ENCODE data around the gene RPS6KA2.
A peak's percentile ranks its signal among the peaks of the same experiment; 100 is the strongest.
"Not testable (repeated sequence)": the region's sequence is repeated elsewhere in the genome, so short reads cannot be mapped to it uniquely, and the experiment has no call there.

Gene RPS6KA2

DNA sequence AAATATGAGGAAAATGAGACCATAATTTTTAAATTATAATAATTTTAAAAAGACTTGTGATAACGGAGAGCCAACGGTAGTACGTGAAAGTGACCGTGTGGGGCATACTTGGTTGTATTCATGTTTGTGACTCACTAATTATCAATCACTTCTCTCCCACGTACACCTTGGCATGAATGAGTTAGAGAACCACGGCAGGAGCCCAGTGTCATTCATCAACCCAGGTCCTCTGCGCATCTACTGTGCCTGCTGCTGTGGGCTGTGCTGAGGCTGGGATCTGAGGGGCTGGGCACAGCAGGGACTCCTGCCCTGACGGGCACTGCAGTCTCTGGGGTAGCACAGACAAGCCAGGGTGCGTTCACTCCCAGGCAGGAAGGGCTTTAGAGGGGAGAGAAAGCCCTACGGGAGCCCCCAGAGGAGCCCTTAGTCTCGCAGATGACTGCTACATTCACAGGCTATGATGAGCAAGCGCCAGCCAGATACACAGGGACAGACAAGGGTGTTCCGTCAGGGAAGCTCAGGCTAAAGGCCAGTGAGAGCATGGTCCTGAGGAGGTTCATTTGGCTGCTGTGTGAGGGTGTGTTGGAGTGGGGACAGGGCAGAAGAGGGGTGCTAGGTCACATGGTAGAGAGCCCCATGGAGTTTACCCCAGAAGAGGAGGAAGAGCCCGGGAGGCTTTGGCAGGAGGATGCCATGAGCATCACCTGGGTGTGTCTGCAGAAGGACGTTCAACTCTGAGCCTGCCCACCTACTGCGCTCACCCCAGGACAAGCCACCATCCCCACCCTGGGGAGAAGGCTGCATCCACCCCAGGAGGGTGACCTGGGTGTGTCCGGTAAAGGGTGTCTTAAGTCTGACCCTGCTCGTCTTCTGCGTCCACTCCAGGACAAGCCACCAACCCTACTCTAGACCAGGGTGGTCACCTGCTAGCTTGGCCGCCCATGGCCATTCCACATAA lies 8.2 kb upstream of the RPS6KA2 start:
- no peak for DNase-seq (ENCODE audit: low spot score)
- Mint-ChIP-seq H3K27me3 (ENCODE audit: low read depth) (peaks cover 24% of the 10 kb centered on the region), H3K36me3 (ENCODE audit: low read depth) (no peaks in the 10 kb centered on the region), H3K4me3 (no peak overlapping the region), H3K27ac (no peak overlapping the region), H3K4me1 (ENCODE audit: low read depth) (no peaks in the 10 kb centered on the region), H3K9me3 (no peaks in the 10 kb centered on the region)

DNA sequence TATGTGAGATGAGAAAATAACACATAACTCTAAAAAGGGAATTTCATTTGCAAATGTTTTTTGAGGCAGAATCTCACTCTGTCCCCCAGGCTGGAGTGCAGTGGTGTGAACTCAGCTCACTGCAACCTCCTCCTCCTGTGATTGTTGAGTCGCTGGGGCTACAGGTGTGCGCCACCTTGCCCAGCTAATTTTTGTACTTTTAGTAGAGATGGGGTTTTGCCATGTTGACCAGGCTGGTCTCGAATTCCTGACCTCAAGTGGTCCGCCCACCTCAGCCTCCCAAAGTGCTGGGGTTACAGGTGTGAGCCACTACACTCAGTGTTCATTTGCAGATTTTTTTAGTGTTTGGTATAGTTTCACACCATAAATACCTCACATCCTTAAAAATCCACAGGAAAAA lies 7.5 kb upstream of the RPS6KA2 start:
- H3K27ac Mint-ChIP-seq; H3K9me3 Mint-ChIP-seq; H3K36me3 Mint-ChIP-seq (ENCODE audit: low read depth); H3K4me3 Mint-ChIP-seq; H3K4me1 Mint-ChIP-seq (ENCODE audit: low read depth); DNase-seq (ENCODE audit: low spot score): not testable (repeated sequence)
- peaks cover 25% of the 10 kb centered on the region for H3K27me3 Mint-ChIP-seq (ENCODE audit: low read depth)

DNA sequence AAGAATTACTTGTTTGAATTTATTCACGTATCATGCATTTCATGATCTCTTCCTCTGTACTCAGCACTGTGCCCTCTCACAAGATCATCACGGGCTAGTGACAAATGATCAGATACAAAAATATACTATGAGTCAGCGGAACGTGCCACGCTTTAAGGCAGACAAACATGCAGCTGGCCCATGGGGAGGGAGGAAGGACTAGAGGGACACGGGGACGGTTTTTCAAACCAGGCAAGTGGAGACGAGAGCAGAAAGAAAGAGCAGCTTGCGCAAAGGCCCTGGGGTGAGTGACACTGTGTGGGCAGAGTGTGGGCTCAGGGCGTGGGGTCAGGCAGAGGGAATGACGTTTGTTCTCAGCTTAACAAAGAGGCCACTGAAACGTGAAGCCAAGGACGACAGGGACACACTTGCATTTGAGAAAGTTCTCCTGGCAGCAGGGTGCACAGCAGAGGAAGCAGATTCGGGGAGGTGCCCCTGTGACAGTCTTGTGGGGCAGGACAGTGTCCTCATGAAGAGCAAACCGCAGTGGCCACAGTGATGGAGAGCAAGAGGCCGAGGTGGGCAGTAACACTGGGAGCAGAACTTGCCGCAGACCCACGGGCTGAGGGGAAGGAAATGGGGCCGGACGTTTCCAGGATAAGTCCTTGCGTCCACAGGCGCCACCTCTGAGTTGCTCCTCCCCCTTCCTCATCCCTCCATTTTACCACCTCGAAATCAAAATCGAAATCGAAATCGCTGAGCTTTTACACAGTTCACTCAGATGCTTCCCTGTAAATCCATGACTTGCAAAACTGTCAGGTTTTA lies 6.9 kb upstream of the RPS6KA2 start:
- H3K4me3 Mint-ChIP-seq: no peak overlapping the region
- no peak overlapping the region for H3K27ac Mint-ChIP-seq
- no peak for DNase-seq (ENCODE audit: low spot score)
- no peaks in the 10 kb centered on the region for H3K36me3 Mint-ChIP-seq (ENCODE audit: low read depth)
- H3K27me3 Mint-ChIP-seq (ENCODE audit: low read depth): peaks cover 27% of the 10 kb centered on the region
- peaks cover 6% of the 10 kb centered on the region for H3K4me1 Mint-ChIP-seq (ENCODE audit: low read depth)
- H3K9me3 Mint-ChIP-seq: no peaks in the 10 kb centered on the region

DNA sequence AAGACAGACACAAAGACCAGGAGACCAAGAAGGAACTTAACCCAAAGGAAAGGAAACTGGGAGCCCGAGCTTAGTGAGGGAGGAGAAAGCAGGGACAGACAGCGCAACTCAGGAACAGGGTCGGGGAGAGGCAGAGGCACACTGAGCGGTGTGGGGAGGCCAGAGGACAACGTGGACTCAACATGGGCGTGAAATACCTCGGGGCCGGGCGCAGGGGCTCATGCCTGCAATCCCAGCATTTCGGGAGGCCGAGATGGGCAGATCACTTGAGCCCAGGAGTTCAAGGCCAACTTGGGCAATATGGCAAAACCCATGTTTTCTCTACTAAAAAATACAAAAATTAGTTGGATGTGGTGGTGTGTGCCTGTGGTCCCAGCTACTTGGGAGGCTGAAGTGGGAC lies 5.7 kb upstream of the RPS6KA2 start:
- Mint-ChIP-seq H3K9me3 (no peaks in the 10 kb centered on the region), H3K36me3 (ENCODE audit: low read depth) (no peaks in the 10 kb centered on the region), H3K4me3 (no peak overlapping the region), H3K27me3 (ENCODE audit: low read depth) (peaks cover 32% of the 10 kb centered on the region), H3K27ac (no peak overlapping the region), H3K4me1 (ENCODE audit: low read depth) (peaks cover 16% of the 10 kb centered on the region)
- DNase-seq (ENCODE audit: low spot score): no peak

DNA sequence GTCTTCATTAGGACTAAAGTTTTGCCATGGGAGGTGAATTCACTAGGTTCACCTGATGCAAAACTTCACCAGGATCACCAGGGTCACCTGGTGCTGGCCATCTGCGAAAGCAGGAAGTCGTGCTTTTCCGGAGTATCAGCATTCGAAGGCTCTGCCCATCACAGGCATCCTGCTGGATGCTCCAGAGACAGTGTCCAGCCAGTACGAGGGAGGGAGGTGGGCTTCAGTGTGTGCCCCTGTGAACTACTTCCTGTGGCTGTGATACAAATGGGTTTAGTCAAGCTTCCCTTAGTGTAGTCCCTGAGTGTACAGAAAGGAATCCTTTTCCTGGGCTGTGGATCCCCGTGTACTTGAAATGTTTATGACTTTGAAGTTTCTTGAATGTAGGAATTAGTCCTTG lies 3.4 kb upstream of the RPS6KA2 start:
- Mint-ChIP-seq H3K4me3 (no peak overlapping the region), H3K36me3 (ENCODE audit: low read depth) (no peaks in the 10 kb centered on the region), H3K4me1 (ENCODE audit: low read depth) (peaks cover 19% of the 10 kb centered on the region), H3K9me3 (no peaks in the 10 kb centered on the region), H3K27ac (no peak overlapping the region), H3K27me3 (ENCODE audit: low read depth) (peaks cover 40% of the 10 kb centered on the region)
- DNase-seq (ENCODE audit: low spot score): no peak

DNA sequence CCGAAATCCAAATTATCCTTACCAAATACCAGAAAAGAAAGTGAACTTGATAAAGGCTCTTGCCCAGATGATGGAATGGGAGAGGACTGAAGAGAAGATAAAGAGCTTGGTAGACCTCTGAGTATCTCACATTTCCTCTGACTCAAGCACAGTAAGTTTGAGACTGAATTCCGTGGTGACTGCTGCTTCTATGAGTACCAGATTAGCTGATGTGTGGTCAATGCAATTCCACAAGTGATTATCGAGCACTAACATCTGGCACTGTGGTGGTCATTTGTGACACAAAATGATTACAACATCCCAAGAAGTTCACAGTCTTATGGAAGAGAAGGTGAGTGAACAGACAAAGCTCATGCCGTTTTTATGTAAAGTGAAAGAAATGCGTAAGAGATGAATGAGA lies 2.6 kb upstream of the RPS6KA2 start:
- DNase-seq (ENCODE audit: low spot score): no peak
- Mint-ChIP-seq H3K27me3 (ENCODE audit: low read depth) (peaks cover 47% of the 10 kb centered on the region), H3K27ac (no peak overlapping the region), H3K36me3 (ENCODE audit: low read depth) (no peaks in the 10 kb centered on the region), H3K4me1 (ENCODE audit: low read depth) (peaks cover 22% of the 10 kb centered on the region), H3K9me3 (no peaks in the 10 kb centered on the region), H3K4me3 (no peak overlapping the region)

DNA sequence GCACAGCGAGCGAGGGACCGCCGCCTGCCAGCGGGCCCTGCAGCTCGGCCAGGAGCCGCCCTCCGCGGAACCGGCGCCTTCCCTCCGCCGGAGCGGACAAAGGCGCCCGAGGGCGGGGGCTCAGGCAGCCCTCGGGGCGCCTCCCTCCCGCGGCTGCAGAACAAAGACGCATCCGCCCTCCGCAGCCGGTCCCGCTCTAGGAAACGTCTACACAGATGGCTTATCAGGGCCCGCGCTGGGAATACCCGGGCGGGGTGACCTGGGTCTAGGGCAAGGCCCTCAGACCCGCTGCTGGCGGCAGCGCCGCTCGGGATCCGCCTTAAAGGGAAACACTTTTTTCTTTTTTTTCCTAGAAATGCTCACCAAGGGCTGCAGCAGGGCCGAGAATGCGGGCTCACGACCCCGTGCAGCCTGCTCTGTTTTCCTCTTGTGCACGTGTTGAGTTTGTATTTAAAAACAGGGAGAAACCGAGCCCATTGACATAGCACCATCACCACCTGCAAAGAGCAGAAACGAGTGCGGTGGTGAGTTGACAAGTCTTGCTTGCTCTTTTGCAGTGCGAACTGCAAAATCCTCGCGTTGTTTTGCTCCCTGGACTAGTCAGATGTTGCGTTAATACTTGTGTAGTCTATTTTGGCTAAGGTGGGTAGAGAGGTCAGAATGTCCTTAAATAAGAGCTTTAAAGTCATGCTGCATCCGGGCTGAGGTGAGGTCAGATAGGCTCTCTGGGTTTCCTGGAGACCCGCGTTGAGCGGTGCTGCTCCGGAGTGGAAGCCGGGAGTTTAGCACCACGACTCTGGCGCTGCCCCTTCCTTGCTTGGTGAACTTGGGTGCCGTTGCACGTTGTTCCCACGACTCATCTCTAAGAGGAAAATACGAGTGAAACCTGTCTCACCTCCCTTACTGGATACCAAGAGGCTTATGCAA lies 1.1 kb upstream of the RPS6KA2 start:
- no peaks in the 10 kb centered on the region for H3K9me3 Mint-ChIP-seq

DNA sequence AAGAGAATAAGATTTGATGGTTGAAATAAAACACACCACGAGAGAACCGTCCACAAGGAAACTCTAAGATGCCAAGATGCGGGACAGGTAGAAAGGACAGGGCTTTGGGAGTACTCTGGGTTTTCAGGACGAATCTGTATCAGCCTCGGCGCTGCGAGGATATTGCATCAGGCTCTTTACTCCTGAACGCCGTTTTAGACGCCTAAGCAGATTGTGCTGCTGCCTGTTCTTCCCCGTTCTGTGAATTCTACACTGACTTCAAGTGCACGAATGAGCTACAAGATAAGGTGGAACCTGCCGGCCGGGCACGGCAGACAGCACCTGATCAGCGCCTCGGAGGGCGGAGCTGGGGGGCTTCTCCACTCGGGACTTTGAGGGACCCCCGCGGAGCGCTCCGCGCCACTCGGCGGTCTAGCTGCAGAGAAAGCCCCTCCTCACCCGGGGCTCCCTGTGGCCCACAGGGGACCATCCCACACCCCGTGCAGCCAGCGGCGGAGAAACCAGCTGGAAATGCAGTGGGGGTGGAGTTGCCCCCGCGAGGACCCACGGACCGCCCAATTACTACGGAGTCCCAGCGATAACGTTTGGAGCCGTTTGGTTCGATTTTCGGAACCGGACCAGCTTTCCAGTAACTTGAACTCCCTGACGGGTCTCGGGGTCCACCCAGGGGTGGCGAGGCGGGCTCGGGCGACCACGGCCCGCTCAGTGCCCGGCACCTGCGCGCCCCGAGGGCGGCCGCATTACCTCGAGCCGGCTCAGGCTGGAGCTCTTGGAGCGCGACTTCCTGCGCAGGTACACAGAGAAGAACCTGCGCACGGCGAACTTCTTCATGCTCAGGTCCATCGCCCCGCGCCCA lies 646 bp downstream of the RPS6KA2 start:
- H3K27me3 Mint-ChIP-seq (ENCODE audit: low read depth): peaks cover 52% of the 10 kb centered on the region
- peak overlapping the region; percentile 81 for H3K4me3 Mint-ChIP-seq
- peaks cover 22% of the 10 kb centered on the region for H3K4me1 Mint-ChIP-seq (ENCODE audit: low read depth)
- DNase-seq (ENCODE audit: low spot score): peak; percentile 16
- no peaks in the 10 kb centered on the region for H3K36me3 Mint-ChIP-seq (ENCODE audit: low read depth)
- H3K9me3 Mint-ChIP-seq: no peaks in the 10 kb centered on the region
- H3K27ac Mint-ChIP-seq: no peak overlapping the region

More for the DNA sequence above, 1.1 kb upstream of the RPS6KA2 start:
- Mint-ChIP-seq H3K27ac (peak overlapping the region; percentile 86), H3K4me1 (ENCODE audit: low read depth) (peaks cover 22% of the 10 kb centered on the region), H3K36me3 (ENCODE audit: low read depth) (no peaks in the 10 kb centered on the region), H3K27me3 (ENCODE audit: low read depth) (peaks cover 51% of the 10 kb centered on the region), H3K4me3 (peak overlapping the region; percentile 95)
- DNase-seq (ENCODE audit: low spot score): peak; percentile 49

DNA sequence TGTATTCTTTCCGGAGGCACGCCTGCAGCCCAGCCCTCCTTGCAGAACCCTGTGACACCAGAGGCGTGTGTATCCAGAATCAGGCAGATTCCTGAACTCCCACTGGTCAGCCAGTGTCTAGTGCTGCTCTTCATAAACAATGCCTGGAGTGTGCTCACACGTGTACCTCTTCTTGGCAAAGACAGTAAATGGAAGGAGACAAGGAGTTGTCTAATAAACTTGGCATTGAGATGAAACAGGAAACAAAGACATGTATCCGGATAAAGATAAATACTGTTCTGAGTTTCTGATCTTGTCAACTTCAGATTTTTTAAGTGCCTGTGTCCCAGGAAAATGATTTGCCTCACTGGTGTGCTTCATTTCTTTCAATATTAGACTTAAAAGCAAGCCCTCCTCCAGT lies 1.7 kb downstream of the RPS6KA2 start:
- Mint-ChIP-seq H3K9me3 (no peaks in the 10 kb centered on the region), H3K4me3 (peak overlapping the region; percentile 81), H3K27me3 (ENCODE audit: low read depth) (peaks cover 54% of the 10 kb centered on the region), H3K27ac (no peak overlapping the region), H3K36me3 (ENCODE audit: low read depth) (no peaks in the 10 kb centered on the region), H3K4me1 (ENCODE audit: low read depth) (peaks cover 22% of the 10 kb centered on the region)
- DNase-seq (ENCODE audit: low spot score): no peak

DNA sequence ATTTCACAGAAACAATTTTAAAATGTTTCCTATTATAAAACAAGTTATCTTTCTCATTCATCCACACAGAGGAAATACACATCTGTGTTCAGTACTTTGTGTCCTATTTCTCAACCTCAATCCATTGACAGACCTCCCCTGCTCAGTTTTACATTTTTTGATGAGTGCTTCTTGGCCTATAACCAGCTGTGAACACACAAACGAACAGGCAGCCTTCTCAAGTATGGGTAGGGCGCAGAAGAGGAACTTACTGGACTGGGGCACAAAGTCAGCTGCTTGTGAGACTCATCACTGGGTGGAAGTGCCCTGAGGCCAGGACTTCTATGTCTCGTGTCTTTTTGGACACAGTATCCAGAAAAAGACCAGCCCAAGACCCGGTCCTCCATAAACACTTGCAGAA lies 2.8 kb downstream of the RPS6KA2 start:
- H3K36me3 Mint-ChIP-seq (ENCODE audit: low read depth): no peaks in the 10 kb centered on the region
- no peaks in the 10 kb centered on the region for H3K9me3 Mint-ChIP-seq
- DNase-seq (ENCODE audit: low spot score): no peak
- no peak overlapping the region for H3K27ac Mint-ChIP-seq
- peaks cover 17% of the 10 kb centered on the region for H3K4me1 Mint-ChIP-seq (ENCODE audit: low read depth)
- peaks cover 46% of the 10 kb centered on the region for H3K27me3 Mint-ChIP-seq (ENCODE audit: low read depth)
- no peak overlapping the region for H3K4me3 Mint-ChIP-seq

DNA sequence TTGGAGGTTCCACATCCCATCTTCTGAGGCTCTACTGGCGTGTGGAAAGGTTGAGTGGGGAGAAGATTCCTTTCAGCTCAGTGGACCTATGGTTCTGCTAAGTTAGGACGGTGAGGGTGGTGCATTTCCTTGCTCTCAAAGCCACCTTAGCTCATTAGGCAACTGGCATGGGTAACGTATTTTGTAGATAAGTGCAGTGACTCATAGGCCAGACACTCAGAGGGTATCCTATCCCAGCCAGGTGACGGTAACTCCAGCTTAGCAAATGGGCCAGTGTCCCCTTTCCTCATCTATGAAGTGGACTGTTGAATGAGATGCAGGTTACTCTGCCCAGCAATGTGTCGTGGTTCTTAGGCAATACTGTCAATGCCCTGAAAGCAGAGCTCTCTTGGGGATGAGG lies 3.7 kb downstream of the RPS6KA2 start:
- no peaks in the 10 kb centered on the region for H3K36me3 Mint-ChIP-seq (ENCODE audit: low read depth)
- H3K27me3 Mint-ChIP-seq (ENCODE audit: low read depth): peaks cover 38% of the 10 kb centered on the region
- peaks cover 10% of the 10 kb centered on the region for H3K4me1 Mint-ChIP-seq (ENCODE audit: low read depth)
- no peak for DNase-seq (ENCODE audit: low spot score)
- no peaks in the 10 kb centered on the region for H3K9me3 Mint-ChIP-seq
- no peak overlapping the region for H3K4me3 Mint-ChIP-seq
- no peak overlapping the region for H3K27ac Mint-ChIP-seq

DNA sequence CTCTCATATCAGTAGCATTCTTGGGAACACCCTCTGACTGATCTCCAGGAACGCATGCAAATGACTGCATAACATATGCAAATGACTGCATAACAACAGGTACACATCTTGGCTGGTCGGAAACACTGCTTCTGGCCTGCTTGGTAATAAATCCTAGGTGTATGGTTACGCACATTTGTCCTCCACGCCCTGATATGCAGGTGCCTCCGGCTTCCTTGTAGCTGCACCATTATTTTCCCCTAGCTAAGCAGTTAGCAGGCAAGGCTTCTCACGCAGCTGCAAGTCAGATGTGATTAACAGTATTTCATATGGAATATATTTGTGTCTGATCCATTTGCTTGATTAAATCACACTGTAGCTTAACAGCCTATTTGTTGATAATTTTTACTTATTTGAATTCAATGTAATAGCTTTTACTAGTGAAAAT lies 5.9 kb downstream of the RPS6KA2 start:
- Mint-ChIP-seq H3K27ac (no peak overlapping the region), H3K27me3 (ENCODE audit: low read depth) (peaks cover 33% of the 10 kb centered on the region), H3K9me3 (no peaks in the 10 kb centered on the region), H3K36me3 (ENCODE audit: low read depth) (no peaks in the 10 kb centered on the region), H3K4me3 (no peak overlapping the region), H3K4me1 (ENCODE audit: low read depth) (peaks cover 6% of the 10 kb centered on the region)
- DNase-seq (ENCODE audit: low spot score): no peak
